GM18505 (cell line): Measurements from ENCODE around the gene ATN1.

Source experiments
- ATAC-seq: cut with Tn5 transposase; IDR thresholded peaks from one replicate; pipeline ENCODE4 v1.9.1; 2021; ENCODE audit not compliant: unreplicated experiment
- POLR2A ChIP-seq: IDR thresholded peaks from 4 replicates; pipeline ENCODE4 v1.6.1; 2011; ENCODE audit warnings: borderline replicate concordance; ENCODE audit not compliant: insufficient read depth, insufficient read length; ENCODE audit errors: extremely low read depth

ATN1 gene

GRCh38 chr12:6914246-6914946, 13.4 kb upstream of the ATN1 start, which contains the start of gene ENO2:
Gene ENO2, plus strand, starts transcription at chr12:6914580. Its CDS starts 1,253 bp downstream, at chr12:6915833.
- TF ChIP-seq POLR2A = peak; percentile 54
- ATAC-seq = peak; percentile 71

- ATAC-seq = no peak
- no peak for TF ChIP-seq POLR2A
Measured at GRCh38 chr12:6914947-6915788, 12.6 kb upstream of the ATN1 start.

- TF ChIP-seq POLR2A = no peak
- ATAC-seq = no peak
Measured at GRCh38 chr12:6915789-6916285, 11.9 kb upstream of the ATN1 start.

DNA sequence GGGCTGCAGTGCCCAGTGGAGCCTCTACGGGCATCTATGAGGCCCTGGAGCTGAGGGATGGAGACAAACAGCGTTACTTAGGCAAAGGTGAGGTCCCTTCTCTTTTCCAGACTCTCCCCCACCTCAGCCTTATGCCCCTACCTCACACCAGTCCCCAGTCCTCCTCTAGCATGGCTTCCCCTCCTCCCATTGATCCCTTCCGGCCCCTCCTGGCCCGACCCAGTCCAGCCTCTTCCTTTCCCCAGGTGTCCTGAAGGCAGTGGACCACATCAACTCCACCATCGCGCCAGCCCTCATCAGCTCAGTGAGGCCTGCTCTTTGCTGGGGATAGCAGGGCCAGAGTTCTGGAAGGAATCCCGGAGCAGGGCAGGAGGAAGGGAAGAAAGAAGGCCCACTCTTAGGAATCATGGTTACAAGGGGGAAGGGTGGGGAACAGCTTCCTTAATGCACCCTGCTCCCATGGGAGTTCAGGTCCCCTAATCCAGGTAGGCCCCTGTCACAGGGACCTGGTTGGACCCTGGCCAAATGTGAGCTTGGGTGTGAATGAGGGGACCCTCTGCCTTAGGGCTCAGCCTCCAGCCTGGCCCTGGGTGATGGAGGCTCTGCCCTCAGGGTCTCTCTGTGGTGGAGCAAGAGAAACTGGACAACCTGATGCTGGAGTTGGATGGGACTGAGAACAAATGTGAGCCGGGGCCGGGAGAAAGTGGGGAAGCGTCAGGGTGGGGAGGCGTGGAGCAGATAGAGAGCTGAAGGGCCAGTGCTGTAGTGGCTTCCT, 11.1 kb upstream of the ATN1 start:
- no peak for ATAC-seq
- TF ChIP-seq POLR2A = no peak

GRCh38 chr12:6917491-6918231, 10.1 kb upstream of the ATN1 start:
- TF ChIP-seq POLR2A = no peak
- no peak for ATAC-seq

GRCh38 chr12:6919588-6919987, 8.2 kb upstream of the ATN1 start:
- TF ChIP-seq POLR2A = no peak
- no peak for ATAC-seq

GRCh38 chr12:6921539-6921938, 6.2 kb upstream of the ATN1 start:
- no peak for TF ChIP-seq POLR2A
- no peak for ATAC-seq

- TF ChIP-seq POLR2A = no peak
- ATAC-seq = no peak
Measured at GRCh38 chr12:6921996-6922946, 5.5 kb upstream of the ATN1 start.

DNA sequence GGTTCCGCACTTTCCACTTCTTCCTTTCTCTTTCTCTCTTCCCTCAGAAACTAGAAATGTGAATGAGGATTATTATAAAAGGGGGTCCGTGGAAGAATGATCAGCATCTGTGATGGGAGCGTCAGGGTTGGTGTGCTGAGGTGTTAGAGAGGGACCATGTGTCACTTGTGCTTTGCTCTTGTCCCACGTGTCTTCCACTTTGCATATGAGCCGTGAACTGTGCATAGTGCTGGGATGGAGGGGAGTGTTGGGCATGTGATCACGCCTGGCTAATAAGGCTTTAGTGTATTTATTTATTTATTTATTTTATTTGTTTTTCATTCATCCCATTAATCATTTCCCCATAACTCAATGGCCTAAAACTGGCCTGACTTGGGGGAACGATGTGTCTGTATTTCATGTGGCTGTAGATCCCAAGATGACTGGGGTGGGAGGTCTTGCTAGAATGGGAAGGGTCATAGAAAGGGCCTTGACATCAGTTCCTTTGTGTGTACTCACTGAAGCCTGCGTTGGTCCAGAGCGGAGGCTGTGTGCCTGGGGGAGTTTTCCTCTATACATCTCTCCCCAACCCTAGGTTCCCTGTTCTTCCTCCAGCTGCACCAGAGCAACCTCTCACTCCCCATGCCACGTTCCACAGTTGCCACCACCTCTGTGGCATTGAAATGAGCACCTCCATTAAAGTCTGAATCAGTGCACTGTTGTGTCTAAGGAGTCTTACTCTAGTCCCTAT, 4.6 kb upstream of the ATN1 start:
- TF ChIP-seq POLR2A = no peak
- ATAC-seq = no peak

DNA sequence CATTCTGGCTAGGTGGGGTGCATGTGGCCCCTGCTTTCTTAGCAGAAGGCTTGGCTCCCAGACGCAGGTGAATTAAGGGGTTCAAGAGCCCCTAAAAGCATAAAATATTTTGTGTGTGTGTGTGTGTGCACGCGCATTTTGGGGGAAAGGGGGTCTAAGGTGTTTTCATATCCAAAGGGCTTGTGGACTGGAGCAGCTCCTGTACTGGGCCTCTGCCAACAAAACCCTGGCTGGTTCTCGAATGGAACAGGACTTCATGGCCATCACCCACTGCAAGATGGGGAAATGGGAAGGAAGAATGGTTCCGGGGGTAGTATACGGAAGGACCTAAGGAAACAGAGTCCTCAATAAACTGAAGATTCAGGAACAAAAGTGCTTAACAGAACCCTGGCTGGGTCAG, 3.9 kb upstream of the ATN1 start:
- ATAC-seq = no peak
- peak; percentile 2 for TF ChIP-seq POLR2A

DNA sequence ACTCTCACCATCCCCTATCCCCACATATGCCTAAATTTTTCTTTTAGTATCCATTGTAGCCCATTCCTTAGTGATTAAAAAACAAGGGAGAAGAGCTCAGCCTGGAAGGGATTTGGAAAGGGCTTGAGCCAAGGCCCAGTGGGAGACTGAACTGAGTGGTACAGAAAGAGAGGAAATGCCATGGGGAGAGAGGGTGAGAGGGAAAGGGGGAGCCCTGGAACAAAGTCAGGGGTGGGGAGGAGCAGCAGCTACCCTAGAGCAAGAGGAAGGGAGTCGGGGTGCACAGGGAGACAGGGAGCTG, 2.6 kb upstream of the ATN1 start:
- TF ChIP-seq POLR2A = no peak
- no peak for ATAC-seq

DNA sequence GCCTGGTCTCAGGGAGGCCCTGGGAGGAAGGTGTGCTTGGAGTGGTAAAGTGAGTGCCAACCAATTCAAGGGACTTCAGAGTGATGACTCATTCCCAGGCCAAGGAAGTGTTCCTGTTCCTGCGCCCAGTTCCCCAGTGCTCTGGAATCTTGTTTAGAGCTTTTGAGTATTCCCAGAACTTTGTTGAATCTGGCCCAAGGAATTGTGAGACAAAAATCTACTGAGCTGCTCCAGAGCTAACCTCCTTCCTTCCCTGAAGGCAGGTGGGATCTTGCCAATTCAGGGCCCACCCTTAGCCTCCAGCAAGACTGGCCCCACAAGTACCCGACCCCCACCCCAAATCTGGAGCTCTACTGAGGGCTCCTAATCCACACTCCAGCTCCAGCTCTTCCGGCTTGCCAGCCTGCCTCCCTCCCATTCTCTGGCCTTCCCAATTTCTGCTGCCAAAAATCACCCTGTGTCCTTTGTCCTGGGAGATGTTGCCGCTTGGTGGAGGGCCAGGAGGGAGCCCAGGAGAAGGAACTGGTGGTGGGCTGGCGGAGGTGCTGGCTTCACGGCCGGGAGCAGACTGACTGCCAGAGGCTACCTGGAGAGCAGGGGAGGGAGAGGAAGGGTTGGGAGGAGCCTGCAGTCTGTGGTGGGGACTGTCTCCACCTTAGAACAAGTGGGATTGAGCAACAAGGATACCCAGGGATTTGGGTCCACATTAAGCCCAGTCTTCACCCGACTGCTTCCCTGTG, 2.0 kb upstream of the ATN1 start:
- TF ChIP-seq POLR2A = no peak
- ATAC-seq = no peak
